Gastroesophageal sphincter (tissue), 3 donors: ENCODE data around the gene CTIF.

ENCODE experiments used
- CTCF ChIP-seq, 4 experiments: fragments of 200-600 bp in 2 of 4; fragments of 450-650 bp in 2 of 4; sonication (generic) in 1 of 4; IDR thresholded peaks; one replicate each; pipeline ENCODE4 v1.5.1; 2017 to 2019; ENCODE audit warnings: antibody characterized with exemption in 4 of 4, mild to moderate bottlenecking in 2 of 4, moderate library complexity in 2 of 4
- POLR2A ChIP-seq, 2 donors: fragments of 450-650 bp; IDR thresholded peaks; one replicate each; pipeline ENCODE4 v1.6.1; 2017; ENCODE audit warnings: antibody characterized with exemption in 2 of 2, mild to moderate bottlenecking in 2 of 2, moderate library complexity in 1 of 2

- TF ChIP-seq POLR2A (IDR thresholded peaks at IDR 0.05): no peak
- TF ChIP-seq CTCF (IDR thresholded peaks at IDR 0.05): no peak
Measured at GRCh38 chr18:48745293-48745692, 206.5 kb downstream of the CTIF start.
